Tibial nerve (tissue), 3 donors: ENCODE results near the gene POU5F2.

Experiments used
- CTCF ChIP-seq, 5 experiments: fragments of 200-600 bp in 3 of 5; fragments of 450-650 bp in 2 of 5; sonication (generic) in 3 of 5; IDR thresholded peaks; one replicate each; pipeline ENCODE4 v1.5.1; 2016 to 2019; ENCODE audit warnings: antibody characterized with exemption in 5 of 5, mild to moderate bottlenecking in 3 of 5, moderate library complexity in 2 of 5
- POLR2A ChIP-seq, 2 donors: fragments of 450-650 bp; IDR thresholded peaks; one replicate each; pipeline ENCODE4 v1.6.1; 2017; ENCODE audit warnings: antibody characterized with exemption in 2 of 2, mild to moderate bottlenecking in 2 of 2, moderate library complexity in 2 of 2

- TF ChIP-seq CTCF (IDR thresholded peaks at IDR 0.05), result no peak
- TF ChIP-seq POLR2A (IDR thresholded peaks at IDR 0.05), result no peak
Observed at GRCh38 chr5:93724791-93725190, 16.6 kb downstream of the POU5F2 start.
